NCI-H345 (cell line): ENCODE measurements around the gene COL27A1.

Experiments used
- DNase-seq: peaks from one replicate; lab custom pipeline; 2025; lab: John Stamatoyannopoulos, UW

Gene COL27A1

DNA sequence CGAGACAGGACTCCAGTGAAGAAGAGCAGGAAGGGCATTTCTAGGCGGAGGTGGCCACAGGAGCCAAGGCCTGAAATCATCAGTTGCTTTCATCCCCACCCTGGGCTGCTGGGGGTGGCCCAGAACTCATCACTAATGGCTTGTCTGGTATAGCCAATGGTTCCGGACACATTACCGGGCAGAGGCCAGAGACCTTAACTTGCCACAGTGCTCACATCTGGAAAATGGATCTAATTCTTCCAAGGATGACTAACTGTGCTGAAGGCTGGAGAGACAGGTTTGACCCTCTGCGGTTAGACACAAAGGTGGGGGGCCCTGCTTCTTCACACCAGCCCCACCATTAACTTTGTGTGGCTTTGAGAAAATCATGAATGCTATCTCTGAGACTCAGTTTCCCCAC is 6.2 kb upstream of the COL27A1 start:
- no peak for DNase-seq

DNA sequence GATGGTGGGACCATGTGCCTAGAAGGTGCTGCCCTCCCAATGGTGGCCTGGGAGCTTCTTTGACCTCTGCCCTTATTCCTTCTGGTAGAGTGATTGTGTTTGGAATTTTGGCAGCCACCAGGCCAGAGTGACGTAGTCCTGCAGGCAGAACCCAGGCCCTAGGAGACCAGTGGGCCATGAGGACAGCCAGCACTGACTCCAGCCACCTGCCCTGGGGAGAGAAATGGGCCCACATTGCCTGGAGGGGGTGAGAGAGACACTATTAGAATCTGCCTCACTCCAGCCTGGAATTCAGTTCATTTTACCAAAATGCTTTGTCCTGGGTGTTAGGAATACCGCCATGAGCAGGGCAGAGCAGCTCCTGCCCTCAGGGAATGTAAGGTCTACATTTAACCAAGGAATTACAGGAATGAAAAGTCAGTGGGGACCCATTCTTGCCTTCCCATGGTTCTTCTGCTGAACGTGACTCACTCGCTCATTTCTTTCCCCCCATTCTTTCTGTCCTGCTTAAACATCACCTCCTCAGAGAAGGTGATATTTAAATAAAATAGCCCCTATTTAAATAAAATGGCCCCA is 5.5 kb upstream of the COL27A1 start:
- no peak for DNase-seq

DNA sequence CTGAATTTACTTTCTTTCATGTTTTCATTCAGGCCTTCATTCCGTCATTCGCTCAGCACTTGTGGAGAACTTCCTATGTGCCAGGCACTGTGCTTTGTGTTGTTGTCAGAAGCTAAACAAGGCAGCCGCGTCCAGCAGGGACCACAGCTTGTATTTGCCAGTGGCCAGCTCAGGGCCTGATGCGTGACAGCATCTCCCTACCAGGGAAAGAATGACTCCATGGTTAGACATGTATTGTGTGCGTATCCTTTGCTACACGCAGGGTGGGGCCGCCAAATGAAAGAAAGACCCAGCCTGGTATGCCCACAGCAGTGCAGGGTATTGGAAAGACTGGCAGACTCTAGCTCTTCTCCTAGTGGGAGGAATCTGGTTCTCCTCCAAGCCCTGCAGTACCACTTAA is 4.7 kb upstream of the COL27A1 start:
- no peak for DNase-seq

DNA sequence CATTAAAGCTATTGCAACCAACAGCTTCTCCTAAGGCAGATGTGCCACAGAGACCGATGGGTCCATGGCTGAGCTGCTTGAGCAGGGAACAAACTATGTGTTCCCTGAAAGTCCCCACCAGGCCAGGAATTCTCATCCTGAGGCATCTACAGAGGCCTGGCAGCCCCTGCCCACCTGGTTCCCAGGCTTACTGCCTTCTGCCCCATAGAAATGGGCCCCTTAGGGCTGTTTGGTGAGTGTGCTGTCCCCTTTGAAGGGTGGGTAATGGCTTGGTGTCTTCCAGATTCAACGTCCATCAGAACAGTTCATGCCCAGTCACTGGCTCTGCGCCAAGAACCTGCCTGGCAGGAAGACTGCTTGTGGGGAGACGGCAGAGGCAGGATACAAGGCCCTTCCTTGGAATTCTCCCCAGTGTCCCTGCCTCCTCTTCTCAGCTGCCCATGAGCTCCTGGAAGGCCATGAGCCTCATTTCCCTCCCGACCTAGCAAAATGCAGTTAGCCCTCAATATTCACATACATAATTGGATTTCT is 3.8 kb upstream of the COL27A1 start:
- no peak for DNase-seq

DNA sequence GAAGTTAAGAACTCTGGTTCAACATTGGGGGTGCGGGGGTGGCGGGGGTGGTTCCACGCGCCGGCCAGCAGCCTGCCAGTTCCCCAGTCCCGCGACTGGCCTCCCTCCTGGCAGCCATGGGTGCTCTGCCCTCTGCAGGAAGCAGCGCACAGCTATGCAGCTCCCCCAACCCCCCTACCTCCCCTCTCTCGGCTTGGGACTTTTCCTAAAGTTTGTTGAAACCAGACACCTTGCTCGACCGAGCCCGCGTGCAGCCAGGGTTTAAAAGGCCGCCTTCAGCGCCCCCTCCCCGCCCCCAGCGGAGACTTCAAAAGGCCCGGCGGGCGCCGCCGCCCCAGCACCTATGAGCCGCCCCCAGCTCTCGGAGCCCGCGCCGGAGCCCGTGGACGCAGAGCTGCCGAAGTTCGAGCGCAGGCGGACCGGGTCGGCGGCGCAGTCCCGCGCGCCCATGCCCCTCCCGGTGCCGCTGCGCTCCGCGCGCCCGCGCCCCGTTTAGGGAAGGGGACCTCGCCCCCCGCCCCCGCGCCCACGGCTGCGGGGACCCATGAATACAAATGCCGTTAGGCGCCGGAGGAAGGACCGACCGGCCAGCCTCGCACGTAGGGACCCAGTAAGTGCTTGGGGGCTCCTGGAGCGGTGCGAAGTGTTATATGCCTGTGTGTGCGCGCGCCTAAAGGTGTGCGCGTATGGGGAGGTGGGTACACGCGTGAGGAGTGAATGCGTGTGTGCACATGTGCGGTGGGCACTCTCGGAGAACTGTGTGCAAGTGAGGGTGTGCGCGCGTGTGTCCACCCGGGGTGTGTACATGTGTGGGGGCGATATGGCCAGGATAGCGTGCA is 1.4 kb upstream of the COL27A1 start:
- DNase-seq = no peak

DNA sequence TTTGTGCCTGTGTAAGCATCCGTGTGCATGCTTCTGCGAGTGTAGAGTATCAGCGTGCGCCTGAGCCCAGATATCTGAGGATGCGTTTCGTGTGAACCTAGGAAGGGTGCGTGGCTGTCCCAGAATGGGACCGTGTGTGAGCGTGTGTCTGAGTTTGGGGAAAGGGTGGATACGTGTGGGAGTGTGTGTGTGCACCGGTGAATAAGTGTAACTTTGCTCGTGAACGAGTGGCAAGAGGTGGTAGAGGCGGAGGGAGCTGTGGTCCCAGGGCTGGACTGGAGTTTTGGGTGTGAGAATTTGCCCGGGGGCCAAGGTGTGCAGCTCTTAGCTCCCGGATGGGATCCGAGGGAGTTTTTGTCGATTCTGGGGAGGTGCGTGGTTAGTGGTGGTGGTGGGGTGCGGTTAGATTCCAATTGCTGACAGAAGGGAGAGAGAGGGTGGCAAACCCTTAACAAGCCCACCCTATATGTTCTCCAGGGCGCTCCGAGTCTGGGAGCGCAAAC is 686 bp upstream of the COL27A1 start:
- DNase-seq = no peak

DNA sequence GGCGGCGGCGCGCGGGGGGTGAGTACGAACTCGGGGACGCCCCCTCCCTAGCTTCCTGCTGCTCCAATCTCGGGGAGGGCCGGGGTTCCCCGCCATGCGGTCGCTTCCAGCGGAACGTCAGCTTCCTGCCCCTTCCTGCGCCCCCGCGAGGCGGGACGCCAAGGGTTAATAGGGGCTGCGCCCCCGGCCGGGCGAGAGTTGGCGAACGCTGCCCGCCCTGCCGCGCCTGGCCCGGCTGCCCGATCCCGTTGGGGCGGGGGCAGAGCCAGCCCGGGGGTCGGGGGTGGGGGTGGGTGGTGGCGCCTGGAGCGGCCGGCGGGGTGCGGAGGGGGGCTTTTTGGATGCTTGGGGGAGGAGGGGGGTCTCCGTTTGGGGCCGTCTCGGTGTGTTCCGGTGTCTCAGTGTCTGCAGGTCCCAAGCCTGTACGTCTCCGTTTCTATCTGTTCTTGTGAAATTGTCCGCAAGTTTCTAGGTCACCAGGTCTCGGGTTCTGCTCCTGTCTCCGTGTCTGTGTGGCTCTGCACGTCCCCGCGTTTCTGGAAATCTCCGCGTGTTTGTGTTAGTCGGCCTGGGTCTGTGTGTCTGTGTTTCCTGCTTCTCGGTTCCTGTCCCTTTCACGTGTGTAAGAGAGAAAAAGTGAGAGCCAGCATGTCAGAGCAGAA is 789 bp downstream of the COL27A1 start:
- DNase-seq = no peak

DNA sequence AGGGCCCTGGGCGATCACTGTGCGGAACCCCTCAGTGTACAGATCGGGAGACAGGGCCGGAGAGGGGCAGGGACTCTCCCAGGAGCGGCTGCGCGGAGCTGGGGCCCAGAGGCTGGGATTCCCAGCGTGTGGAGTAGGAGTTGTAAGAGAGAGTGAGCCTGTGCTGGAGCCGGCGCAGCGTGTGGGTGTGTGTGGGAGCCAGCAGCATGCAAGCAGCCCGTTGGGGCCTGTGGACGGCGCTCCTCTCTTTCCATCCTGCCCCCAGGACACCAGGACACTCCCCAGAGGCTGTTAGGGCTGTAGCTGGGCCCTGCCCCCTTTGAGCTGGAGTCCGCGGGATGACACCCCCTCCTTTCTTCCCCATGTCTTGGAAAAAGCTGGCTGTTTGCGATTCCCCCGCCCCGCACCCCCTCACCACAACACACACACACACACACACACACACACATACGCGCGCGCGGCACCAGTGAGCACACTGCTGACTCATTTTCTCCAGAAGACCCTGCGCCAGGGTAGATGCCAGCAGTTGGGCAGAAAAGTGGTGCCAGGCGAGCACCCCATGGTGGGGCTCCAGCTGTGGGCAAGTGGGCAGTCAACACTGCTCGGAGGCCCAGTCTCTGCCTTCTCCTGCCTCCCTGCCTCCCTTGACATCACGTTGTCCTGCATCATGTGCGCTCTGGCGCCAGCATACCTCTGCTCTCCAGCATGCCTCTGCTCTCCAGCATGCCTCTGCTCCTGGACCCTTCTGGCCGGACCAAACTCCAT is 1.5 kb downstream of the COL27A1 start:
- DNase-seq = no peak

DNA sequence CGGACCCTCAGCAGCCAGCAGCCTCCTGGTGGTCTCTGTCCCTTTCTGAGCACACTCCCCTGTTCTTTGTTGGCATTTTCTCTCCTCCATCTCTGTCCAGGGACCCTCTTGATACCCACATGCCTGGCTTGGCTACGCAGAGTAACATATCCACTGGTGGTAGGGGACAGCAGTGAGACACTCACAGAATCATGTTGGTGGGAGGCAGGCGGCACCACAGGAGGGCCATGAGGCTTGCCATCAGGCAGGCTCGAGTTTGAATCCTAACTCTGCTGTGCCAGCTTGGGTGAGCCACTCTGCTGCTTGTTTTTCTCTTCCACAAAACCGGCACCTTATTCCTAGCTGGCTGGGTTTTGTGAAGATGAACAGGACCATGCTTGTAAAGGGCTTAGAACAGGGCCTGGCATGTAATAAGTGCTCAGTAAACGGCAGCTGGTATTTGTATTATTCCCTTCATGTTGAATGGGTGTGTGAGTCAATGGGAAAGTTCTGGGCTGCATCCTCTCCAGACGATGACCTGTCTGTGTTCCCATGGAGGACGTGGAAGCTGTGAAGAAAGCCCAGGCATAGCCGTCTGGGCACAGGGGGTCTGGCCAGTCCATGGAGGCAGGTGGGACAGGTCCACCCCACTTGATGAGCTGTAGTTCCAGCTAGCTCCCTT is 2.3 kb downstream of the COL27A1 start:
- no peak for DNase-seq

DNA sequence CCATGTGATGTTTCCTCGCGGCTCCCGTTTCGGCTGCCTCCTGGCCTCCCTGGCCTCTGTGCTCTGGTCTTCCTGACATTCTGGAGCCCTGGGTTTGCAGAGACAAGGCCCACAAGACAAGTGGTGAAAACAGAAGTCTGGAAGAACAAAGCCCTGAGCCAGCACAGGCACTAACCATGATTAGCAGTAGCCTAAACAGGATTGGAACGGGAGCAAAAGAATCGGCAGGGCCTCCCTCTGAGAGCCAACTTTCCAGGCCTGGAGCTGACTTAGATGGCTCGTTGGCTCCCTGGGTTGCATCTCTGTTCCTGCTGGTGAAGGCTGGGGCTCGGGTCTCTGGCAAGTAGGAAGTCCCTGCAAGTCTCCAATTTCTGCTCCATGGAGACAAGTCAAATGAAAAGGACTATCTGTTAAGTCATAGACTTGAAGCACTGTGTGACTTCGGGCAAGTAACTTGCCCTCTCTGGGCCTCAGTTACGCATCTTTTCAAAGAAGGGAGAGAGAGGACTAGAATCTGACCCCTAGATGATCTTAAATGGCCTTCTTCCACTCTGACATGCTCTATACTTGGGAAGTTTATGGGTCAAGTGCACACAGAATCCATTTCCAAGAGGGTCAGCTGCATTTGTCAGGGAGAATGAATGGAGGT is 3.3 kb downstream of the COL27A1 start:
- DNase-seq = no peak

DNA sequence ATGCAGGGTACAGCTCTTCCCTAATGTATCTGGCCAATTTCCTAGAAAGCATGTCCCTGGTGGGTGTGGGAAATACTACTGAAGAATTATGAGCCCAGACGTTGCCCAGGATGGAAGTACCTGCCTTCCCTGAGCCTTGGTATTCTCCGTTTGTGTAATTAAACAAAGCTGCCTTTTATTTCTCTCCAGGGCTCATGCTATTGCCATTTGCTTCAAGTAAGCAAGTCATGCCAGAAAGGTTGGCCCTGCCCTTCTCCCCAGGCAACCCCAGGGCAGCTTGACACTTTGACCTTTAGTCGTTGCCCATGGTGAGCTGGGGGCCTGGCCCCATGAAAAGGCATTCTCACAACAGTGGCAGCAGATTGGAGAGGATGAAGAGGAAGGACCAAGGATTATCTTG is 4.4 kb downstream of the COL27A1 start:
- no peak for DNase-seq

DNA sequence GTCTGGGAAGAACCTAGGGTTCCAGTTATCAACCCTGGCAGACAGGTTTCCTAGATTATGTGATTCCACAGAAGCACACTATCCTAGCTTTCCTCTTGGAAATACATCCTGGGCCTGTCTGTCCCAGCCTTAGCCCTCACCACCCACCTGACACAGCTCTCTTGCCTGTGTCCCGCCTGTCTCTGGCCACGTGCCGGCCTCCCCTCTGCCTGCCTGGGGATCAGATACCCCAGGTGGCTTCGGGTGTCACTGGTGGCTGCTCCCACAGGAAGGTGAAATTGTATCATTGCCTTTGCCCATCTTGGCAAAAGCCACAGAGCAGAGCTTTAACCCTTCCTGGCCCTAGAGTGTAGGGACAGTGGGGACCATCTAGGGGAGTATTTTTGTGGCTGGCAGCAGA is 6.2 kb downstream of the COL27A1 start:
- no peak for DNase-seq

DNA sequence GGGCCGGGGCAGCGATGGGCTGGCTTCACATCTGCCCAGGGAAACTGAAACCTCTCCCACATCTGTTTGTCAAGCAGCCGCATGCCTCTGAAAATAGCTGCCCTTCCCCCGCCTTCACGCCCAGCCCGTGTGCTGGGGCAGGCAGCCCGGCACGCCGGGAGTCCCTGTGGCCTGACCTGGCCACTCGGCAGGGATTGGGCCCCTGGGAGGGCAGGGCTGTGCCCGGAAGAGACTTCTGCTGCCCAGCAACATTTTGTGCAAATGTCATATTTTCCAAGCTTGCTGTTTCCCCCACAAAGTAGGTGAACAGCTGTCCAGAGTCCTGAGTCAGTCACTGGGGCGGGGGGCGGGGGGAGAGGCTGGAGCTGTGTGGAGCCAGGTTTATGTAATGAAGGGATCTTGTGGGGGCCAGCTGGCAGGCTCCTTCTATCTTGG is 8.2 kb downstream of the COL27A1 start:
- DNase-seq = no peak

DNA sequence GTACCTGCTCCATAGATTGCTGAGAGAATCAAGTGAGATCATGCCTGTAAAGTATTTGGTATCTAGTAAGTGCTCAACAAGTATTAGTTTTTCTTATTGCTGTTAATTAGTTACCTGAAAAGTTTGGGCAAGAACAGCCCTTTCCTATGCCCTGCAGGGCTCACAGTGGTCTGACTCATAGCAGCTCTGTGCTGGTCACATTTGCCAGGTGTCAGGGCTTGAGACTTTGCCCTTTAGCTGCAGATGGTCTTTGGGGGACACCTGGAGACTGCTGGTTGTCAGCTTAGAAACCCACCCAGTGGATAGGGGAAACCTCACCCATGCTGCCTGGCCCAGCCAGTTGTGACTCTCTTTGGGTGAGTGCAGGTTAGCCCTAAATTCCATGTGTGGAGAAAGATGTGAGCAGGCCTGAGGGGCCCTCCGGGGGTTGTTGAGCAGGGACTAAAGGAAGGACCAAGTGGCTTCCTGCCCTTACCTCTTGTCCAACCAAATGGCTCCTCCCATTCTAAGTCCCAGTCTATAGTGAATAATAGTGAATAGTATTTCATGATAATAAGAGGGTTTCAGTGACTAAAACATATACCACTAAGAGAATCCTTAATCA is 9.0 kb downstream of the COL27A1 start:
- DNase-seq = no peak

DNA sequence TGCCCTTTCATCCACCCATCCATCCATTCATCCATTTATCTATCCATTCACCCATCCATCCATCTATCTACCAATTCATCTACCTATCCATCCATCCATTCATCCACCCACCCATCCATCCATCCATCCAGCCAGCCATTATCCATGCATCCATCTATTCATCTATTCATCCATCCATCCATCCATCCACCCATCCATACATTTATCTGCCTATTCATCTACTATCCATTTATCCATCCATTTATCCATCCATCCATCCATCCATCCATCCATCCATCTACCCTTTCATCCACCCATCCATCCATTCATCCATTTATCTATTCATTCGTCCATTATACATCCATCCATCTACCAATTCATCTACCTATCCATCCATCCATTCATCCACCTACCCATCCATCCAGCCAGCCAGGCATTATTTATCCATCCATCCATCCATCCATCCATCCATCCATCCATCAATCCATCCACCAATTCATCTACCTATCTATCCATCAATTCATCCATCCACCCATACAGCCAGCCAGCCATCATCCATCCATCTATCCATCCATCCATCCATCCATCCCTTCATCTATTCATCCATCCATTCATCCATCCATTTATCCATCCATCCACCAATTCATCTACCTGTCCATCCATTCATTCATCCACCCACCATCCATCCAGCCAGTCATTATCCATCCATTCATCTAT is 10.2 kb downstream of the COL27A1 start:
- no peak for DNase-seq

DNA sequence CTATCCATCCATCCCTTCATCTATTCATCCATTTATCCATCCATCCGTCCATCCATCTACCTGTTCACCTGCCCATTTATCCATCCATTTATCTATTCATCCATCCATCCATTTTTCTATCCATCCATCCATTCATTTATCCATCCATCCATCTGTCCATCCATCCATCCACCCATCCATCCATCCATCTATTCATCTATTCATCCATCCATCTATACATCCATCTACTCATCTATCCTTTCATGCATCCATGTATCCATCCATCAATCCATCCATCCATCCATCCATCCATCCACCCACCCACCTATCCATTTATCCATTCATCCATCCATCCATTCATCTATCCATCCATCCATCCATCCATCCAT is 10.8 kb downstream of the COL27A1 start:
- DNase-seq = no peak

DNA sequence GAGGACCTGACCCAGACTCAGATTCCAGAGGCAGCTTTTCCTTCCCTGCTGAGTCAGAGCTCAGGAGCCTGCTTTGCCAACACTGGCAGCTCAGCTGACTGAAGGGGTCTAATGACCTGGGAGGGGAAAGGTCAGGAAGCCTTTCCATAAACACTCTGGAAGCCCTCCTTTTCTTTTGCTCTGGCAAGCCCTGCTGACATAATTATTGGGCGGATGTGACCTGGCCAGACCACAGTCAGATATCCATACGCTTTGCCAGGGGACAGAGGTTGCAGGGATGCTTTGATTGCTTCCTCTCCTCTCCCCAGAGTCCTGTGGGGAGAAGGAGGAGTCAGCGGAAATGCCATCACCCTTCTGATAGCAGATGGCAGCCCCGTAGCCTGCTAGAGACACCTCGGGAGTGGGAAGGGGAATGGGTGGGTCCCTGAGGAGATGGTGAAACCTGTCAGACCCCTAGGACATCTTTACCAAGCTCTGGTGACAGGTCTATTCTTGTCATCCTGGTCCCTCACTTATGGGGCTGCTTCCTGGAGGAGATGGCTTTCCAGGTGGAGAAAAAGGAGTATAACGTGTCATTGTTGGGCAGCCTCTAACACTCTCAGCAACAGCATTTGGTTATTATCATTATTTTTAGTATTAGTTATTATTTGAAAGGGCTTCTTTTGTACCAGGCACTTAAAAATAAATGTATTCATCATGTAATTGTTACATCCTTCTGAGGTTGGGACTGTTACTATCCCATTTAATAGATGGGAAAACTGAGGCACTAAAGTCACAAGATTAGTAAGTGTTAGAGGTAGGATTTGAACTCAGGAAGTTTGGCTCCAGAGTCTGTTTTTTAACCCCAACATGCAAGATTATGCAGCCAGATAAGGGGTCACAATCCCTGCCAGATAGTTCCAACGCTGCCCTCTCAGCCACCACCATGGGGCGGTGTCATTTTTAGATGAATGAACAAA is 11.6 kb downstream of the COL27A1 start:
- DNase-seq = no peak

DNA sequence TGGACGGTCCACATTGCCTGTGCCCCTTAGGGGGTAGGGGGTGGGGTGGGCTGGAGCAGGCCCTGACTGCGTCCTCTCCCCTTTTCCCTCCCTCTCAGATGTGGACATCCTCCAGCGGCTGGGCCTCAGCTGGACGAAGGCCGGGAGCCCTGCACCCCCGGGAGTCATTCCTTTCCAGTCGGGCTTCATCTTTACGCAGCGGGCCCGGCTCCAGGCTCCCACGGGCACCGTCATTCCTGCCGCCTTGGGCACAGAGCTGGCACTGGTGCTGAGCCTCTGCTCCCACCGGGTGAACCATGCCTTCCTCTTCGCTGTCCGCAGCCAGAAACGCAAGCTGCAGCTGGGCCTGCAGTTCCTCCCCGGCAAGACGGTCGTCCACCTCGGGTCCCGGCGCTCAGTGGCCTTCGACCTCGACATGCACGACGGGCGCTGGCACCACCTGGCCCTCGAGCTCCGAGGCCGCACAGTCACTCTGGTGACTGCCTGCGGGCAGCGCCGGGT is 12.3 kb downstream of the COL27A1 start:
- no peak for DNase-seq
